ENCODE measurements around the gene SPOCK2.
"Not testable (repeated sequence)": the region's sequence is repeated elsewhere in the genome, so short reads cannot be mapped to it uniquely, and the experiment has no call there.

The SPOCK2 gene

DNA sequence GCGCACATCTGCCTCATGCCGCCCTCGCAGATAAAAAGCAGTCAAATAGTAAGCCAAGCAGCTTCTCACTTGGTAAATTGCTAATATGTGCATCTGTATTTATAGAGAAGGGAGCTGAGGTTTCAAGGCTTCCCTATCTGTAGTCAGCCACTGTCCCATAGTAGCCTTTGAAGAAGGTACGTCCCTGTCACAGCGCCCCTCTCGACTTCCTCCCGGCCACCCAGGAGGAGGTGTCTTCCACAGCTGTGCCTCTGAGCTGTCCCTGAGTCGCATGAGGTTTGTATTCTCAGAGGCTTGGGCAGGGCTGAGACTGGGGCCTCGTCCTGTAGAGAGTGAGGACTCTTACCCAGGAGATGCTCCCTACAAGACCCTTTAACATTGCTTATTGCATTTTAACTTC is 49.0 kb downstream of the SPOCK2 start:
- DNase-seq (ENCODE audit: low spot score) = no peak
- TF ChIP-seq, protein P1, sequence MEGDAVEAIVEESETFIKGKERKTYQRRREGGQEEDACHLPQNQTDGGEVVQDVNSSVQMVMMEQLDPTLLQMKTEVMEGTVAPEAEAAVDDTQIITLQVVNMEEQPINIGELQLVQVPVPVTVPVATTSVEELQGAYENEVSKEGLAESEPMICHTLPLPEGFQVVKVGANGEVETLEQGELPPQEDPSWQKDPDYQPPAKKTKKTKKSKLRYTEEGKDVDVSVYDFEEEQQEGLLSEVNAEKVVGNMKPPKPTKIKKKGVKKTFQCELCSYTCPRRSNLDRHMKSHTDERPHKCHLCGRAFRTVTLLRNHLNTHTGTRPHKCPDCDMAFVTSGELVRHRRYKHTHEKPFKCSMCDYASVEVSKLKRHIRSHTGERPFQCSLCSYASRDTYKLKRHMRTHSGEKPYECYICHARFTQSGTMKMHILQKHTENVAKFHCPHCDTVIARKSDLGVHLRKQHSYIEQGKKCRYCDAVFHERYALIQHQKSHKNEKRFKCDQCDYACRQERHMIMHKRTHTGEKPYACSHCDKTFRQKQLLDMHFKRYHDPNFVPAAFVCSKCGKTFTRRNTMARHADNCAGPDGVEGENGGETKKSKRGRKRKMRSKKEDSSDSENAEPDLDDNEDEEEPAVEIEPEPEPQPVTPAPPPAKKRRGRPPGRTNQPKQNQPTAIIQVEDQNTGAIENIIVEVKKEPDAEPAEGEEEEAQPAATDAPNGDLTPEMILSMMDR (IDR thresholded peaks at IDR 0.05) = no peak
- Histone ChIP-seq H3K27ac (no peak overlapping the region), H3K4me3 (no peak overlapping the region)

DNA sequence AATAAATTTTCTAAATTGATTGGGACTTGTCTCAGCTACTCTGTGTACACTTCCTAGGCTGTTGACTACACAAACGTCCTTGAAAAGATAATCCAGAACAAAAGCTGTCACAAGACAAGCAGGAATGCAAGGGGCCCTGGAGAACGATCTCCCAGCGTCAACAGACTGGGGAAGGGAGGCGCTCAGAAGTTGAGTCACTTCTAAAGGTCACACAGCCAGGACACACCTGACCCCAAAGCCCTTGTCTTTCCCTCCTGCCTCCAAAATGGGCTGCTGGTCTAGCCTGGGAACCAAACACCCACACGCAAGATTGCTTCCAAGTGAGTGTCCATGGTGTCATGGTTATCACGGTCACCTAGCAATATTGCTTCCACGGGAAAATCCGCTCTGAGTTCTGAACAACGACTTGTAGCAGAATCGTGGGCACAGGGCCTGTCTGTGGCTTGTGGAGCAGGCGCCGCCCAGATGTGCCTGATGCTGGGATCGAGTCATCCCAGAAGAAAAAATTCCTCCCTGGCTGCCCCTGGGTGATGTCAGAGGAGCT is 49.8 kb downstream of the SPOCK2 start:
- TF ChIP-seq, protein P1 (IDR thresholded peaks at IDR 0.05) = no peak
- Histone ChIP-seq H3K27ac (no peak overlapping the region), H3K4me3 (no peak overlapping the region)
- DNase-seq (ENCODE audit: low spot score) = no peak

DNA sequence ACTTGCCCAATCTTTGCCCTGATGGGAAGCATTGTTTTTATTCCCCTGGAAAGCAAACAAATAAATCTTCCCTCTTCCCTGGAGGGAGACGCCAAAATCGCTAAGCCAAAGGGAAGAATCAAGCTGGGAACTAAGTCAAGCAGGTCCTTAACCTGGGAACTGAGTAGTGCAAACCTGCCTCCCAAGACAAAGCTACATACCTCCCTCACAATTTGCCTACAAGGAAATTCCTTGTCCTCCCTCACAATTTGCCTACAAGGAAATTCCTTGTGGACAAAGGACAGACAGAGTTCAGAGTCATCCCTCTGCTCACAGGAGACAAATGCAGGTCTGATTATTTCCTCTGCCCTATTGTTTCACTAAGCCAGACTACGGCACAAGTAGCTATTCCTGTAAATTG is 50.5 kb downstream of the SPOCK2 start:
- Histone ChIP-seq H3K4me3 (no peak overlapping the region), H3K27ac (no peak overlapping the region)
- TF ChIP-seq, protein P1 (IDR thresholded peaks at IDR 0.05) = no peak
- DNase-seq (ENCODE audit: low spot score) = no peak

DNA sequence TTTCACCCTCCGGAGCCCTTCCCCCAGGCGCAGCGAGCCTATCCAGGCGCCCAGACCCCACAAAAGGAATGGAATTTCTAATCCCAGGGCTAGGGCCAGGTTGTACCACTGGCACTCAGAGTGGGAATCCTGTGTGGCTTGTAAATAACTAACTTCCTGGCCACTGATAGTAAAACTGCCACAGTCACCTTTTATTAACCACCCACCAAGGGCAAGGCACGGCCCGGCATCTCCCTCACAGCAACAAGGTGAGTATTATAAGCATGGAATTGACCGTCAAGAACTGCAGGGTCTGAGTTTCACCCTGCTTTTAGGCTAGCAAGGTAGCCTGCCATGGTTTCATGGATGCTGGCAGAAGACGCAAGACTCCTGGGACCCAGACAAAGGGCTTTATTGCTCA is 51.1 kb downstream of the SPOCK2 start:
- TF ChIP-seq, protein P1 (IDR thresholded peaks at IDR 0.05) = no peak
- H3K4me3 ChIP-seq = no peak overlapping the region
- no peak overlapping the region for H3K27ac ChIP-seq
- DNase-seq (ENCODE audit: low spot score) = no peak

DNA sequence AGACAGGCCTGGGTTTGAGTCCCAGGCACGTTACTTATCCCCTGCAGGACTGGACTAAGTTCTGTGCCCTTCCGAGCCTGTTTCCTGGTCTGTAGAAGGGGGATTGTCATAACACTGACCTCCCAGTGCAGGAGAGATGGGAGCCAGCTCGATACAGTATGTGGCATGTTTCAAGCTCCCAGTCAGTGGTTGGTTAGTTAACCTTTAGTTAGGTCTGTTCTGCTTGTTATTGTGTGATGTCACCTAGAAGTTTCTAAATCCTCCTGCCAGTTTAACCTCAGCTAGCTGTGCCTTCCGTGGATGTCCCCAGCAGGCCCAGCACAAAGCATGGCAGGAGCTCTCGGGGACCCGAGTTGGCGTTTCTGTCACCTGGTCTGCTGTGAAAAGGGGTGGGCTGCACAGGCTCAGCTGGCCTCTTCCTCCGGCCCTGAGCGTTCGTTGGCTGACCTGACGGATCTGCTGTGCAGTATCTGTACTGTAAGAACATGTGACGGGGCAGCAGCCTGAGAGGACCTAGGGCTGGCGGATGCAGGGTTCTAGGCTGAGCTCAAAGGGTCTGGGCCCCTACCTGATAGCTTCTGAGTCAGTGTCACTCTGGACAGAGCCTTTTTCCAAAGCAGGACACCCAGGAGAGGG is 53.0 kb downstream of the SPOCK2 start:
- no peak for DNase-seq (ENCODE audit: low spot score)
- H3K27ac ChIP-seq = no peak overlapping the region
- TF ChIP-seq, protein P1 (IDR thresholded peaks at IDR 0.05) = no peak
- no peak overlapping the region for H3K4me3 ChIP-seq

DNA sequence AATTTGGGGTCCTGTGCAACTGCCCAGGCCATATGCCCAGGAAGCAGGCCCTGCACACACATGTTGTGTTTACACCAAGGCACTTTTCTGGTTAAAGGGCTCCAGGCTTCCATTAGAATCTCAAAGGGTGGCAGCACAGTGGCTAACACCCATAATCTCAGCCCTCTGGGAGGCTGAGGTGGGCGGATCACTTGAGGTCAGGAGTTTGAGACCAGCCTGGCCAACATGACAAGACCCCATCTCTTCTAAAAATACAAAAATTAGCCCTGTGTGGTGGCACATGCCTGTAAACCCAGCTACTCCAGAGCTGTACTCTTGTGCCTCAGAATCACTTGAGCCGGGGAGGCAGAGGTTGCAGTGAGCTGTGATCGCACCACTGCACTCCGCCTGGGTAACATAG is 53.6 kb downstream of the SPOCK2 start:
- no peak for DNase-seq (ENCODE audit: low spot score)
- H3K4me3 ChIP-seq = no peak overlapping the region
- TF ChIP-seq, protein P1 (IDR thresholded peaks at IDR 0.05) = no peak

DNA sequence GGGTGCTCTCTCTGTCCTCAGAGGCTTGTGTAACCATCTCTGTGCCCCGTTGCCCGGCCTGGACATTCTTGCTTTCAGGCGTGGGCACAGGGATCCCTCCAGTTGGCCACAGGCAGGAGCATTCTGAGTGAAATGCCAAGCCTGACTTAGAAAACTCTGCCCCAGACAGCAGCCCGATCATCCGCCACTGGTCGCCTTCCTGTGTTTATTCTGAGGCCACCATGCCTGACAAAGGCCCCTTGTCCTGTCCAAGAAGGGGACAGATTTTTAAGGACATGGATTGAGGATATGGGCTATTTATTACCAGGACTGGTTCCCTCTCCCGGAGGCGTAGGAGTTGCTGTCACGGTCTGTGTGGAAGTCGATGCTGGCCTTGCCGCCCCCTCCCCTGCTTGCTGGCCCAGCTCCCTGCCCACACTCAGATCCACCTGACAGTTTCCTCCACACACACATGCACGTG is 54.3 kb downstream of the SPOCK2 start:
- DNase-seq (ENCODE audit: low spot score) = no peak
- TF ChIP-seq, protein P1 (IDR thresholded peaks at IDR 0.05) = no peak
- Histone ChIP-seq H3K27ac (no peak overlapping the region), H3K4me3 (no peak overlapping the region)

More for the DNA sequence above, 53.6 kb downstream of the SPOCK2 start:
- no peak overlapping the region for H3K27ac ChIP-seq

DNA sequence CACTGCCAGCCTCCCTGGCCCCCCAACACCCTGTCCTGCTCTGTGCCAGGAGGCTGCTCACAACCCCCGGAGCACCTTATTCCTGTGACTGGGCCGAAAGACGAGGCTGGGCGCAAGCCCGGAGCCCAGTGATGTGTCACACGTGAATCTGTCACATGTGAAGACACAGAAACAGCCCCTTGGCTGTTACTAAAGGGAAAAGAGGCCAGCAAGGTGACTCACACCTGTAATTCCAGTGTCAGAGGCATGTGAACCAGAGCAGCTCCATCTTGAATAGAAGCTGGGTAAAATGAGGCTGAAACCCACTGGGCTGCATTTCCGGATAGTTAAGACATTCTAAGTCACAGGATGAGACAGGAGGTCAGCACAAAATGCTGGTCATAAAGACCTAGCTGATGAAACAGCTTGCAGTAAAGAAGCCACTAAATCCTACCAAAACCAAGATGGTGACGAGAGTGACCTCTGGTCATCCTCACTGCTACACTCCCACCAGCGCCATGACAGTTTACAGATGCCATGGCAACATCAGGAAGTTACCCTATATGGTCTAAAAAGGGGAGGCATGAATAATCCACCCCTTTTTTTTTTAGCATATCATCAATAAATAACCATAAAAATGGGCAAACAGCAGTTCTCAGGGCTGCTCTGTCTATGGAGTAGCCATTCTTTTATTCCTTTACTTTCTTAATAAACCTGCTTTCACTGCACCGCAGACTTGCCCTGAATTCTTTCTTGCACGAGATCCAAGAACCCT is 55.8 kb downstream of the SPOCK2 start:
- not testable (repeated sequence) for H3K27ac ChIP-seq; DNase-seq (ENCODE audit: low spot score); H3K4me3 ChIP-seq
